Central memory CD8-positive, alpha-beta T cell (primary cell): ENCODE measurements around the gene GCAT.

Experiments used
- ATAC-seq: fragments of 150-1000 bp; cut with Tn5 transposase; replicated peaks from 2 replicates; pipeline ENCODE4 v1.10.0; 2022; ENCODE audit warnings: mild to moderate bottlenecking, moderate FRiP score, moderate number of reproducible peaks; ENCODE audit not compliant: poor library complexity, severe bottlenecking; ENCODE audit errors: extremely low read depth
- DNase-seq, 2 donors: peaks; one replicate each; pipeline ENCODE4 v3.0.0; 2021; ENCODE audit warnings: low spot score in 2 of 2
- H3K27ac Mint-ChIP-seq: one replicate; pipeline ENCODE4 v1.8.0; 2022; ENCODE audit warnings: low read depth, mild to moderate bottlenecking, moderate library complexity, mixed read lengths
- H3K27me3 Mint-ChIP-seq: one replicate; pipeline ENCODE4 v1.8.0; 2022; ENCODE audit warnings: mixed read lengths
- H3K36me3 Mint-ChIP-seq: one replicate; pipeline ENCODE4 v1.8.0; 2022; ENCODE audit warnings: mild to moderate bottlenecking, moderate library complexity, mixed read lengths; ENCODE audit not compliant: insufficient read depth
- H3K4me1 Mint-ChIP-seq: one replicate; pipeline ENCODE4 v1.8.0; 2022; ENCODE audit warnings: mixed read lengths
- H3K4me3 Mint-ChIP-seq: one replicate; pipeline ENCODE4 v1.8.0; 2022; ENCODE audit warnings: mild to moderate bottlenecking, moderate library complexity, mixed read lengths
- H3K9me3 Mint-ChIP-seq: one replicate; pipeline ENCODE4 v1.8.0; 2022; ENCODE audit warnings: mixed read lengths

Gene GCAT

DNA sequence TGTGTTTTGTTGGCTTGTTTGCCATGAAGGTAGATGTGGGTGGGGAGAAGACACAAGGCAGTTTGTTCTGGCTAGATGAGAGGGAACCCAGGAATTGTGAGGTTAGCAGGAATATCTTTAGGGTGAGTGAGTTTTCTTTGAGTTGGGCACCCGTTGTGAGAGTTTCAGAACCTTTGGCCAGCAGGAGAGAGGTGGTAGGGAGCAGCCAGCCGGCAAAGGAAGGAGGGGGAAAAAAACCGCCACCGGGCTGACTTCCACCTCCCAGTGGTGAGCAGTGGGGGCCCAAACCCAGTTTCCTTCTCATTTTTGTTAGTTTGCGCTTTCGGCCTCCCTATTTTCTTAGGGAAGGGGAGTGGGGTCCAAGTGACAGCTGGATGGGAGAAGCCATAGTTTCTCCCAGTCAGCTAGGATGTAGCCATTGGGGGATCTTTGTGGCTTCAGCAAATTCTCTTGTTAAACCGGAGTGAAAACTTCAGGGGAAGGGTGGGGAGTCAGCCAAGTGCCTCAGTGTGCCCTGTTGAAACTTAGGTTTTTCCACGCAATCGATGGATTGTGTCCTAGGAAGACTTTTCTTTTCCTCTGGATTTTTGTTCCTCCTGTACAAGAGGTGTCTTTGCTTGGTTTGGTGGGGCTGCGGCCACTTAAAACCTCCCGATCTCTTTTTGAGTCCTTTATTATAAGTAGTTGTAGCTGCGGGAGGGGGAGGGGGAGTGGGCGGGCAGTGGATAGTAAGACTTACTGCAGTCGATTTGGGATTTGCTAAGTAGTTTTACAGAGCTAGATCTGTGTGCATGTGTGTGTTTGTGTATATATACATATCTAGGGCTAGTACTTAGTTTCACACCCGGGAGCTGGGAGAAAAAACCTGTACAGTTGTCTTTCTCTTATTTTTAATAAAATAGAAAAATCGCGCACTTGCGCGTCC is 1.1 kb upstream of the GCAT start:
- DNase-seq (no peak), ATAC-seq (no peak)
- Mint-ChIP-seq H3K27me3 (peaks cover 64% of the 10 kb centered on the region), H3K27ac (no peak overlapping the region), H3K4me3 (peak overlapping the region; percentile 71), H3K9me3 (no peaks in the 10 kb centered on the region), H3K4me1 (peaks cover 39% of the 10 kb centered on the region), H3K36me3 (peaks cover 5% of the 10 kb centered on the region)

DNA sequence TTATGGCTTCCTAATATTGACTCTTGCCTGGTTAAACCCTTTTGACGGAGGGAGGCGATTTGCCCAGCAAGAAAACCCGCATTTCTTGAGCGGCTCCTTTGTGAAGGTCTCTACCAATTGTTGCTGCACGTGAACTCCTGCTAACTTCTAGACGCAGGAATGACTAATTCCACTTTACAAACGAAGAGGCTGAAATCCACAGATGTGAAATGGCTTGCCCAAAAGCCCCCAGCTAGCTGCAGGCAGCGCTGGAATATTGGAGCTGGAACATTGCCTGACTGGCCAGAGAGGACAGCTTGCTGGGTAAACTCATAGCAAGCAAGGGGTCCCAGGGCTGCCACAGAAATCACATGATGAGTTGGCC is 542 bp downstream of the GCAT start:
- no peak for DNase-seq
- Mint-ChIP-seq H3K9me3 (no peaks in the 10 kb centered on the region), H3K27ac (no peak overlapping the region), H3K27me3 (peaks cover 54% of the 10 kb centered on the region), H3K4me1 (peaks cover 31% of the 10 kb centered on the region), H3K4me3 (peak overlapping the region; percentile 61), H3K36me3 (peaks cover 5% of the 10 kb centered on the region)
- ATAC-seq = no peak

DNA sequence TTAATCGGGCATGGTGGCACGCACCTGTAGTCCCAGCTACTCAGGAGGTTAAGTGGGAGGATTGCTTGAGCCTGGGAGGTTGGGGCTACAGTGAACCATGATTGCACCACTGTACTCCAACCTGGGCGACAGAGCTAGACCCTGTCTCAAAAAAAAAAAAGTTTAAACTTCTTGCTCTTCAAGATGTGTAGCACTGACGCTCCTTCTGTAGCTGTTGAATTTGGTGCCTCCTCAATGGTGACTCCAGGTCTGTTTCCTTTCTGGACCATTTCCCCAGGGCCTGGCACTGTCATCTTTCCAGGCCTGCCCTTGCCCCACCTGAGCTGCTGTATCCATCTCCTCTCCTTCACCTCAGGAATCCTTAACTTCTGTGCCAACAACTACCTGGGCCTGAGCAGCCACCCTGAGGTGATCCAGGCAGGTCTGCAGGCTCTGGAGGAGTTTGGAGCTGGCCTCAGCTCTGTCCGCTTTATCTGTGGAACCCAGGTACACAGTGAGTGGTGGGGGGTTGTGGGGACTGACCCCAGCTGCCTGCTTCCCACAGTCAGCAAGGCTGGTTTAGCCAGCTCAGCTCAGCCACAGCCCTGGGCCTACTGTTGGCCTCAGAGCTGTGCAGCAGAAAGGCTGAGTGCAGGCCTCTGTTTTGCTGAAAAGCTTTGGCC is 2.1 kb downstream of the GCAT start:
- H3K36me3 Mint-ChIP-seq = peaks cover 9% of the 10 kb centered on the region
- H3K4me1 Mint-ChIP-seq = peaks cover 24% of the 10 kb centered on the region
- no peak overlapping the region for H3K4me3 Mint-ChIP-seq
- H3K9me3 Mint-ChIP-seq = no peaks in the 10 kb centered on the region
- H3K27ac Mint-ChIP-seq = no peak overlapping the region
- ATAC-seq (no peak), DNase-seq (no peak)
- peaks cover 40% of the 10 kb centered on the region for H3K27me3 Mint-ChIP-seq

DNA sequence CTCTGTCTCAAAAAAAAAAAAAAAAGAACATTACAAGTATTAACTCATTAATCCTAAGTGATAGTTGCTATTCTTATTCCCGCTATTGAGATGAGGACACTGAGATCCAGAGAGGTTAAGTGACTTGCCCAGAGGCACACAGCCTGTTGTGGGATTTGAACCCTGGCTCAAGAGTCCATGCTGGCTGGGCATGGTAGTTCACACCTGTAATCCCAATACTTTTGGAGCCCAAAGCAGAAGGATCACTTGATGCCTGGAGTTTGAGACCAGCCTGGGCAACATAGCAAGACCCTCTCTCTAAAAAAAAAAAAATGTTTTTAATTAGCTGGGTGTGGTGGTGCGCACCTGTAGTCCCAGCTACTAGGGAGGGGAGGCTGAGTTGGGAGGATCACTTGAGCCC is 4.1 kb downstream of the GCAT start:
- peaks cover 10% of the 10 kb centered on the region for H3K4me1 Mint-ChIP-seq
- no peak overlapping the region for H3K4me3 Mint-ChIP-seq
- H3K27ac Mint-ChIP-seq = no peak overlapping the region
- ATAC-seq (no peak), DNase-seq (no peak)
- no peaks in the 10 kb centered on the region for H3K9me3 Mint-ChIP-seq
- H3K27me3 Mint-ChIP-seq = peaks cover 31% of the 10 kb centered on the region
- H3K36me3 Mint-ChIP-seq = peaks cover 4% of the 10 kb centered on the region

DNA sequence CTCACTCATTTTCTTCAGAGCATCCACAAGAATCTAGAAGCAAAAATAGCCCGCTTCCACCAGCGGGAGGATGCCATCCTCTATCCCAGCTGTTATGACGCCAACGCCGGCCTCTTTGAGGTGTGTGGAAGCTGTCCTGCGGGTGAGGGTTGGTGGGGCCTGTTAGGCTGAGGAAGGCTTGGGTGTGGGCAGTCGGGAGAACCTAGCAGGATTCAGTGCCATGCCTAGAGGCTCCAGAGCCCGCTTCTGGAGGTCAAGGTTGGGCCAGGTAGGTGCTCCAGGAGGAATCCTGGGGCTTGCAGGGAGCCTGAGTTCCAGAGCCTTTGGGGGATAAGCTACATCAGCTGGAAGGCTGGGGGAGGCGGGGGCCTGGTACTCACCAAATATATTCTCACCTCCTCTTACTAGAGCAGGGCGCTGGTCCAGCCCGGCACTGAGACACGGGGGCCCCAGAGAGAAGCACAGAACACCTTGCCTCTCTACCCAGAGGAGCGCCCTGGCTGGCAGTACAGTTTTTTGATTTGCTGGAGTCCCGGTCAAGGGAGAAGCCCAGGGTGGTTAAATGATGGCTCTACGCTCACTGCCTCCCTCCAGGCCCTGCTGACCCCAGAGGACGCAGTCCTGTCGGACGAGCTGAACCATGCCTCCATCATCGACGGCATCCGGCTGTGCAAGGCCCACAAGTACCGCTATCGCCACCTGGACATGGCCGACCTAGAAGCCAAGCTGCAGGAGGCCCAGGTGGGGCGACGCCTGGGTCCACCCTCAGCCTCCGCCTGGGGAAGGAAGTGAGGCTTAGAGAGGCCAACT is 5.3 kb downstream of the GCAT start:
- Mint-ChIP-seq H3K36me3 (peaks cover 4% of the 10 kb centered on the region), H3K4me3 (no peak overlapping the region), H3K9me3 (no peaks in the 10 kb centered on the region), H3K4me1 (peaks cover 7% of the 10 kb centered on the region), H3K27ac (no peak overlapping the region), H3K27me3 (peaks cover 25% of the 10 kb centered on the region)
- ATAC-seq = no peak
- no peak for DNase-seq

DNA sequence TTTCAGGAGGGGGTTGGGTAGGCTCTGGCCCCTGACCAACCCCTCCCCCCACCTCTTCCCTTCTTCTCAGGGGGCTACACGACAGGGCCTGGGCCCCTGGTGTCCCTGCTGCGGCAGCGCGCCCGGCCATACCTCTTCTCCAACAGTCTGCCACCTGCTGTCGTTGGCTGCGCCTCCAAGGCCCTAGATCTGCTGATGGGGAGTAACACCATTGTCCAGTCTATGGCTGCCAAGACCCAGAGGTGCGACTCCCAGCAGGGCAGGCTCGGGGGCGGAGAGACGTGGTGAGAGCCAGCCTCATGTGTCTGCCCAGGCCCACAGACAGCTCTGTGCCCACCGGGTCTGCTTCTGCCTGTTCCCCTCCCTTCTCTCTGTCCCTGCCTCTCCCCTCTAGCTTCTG is 7.9 kb downstream of the GCAT start:
- no peaks in the 10 kb centered on the region for H3K4me1 Mint-ChIP-seq
- H3K27me3 Mint-ChIP-seq = peaks cover 10% of the 10 kb centered on the region
- H3K27ac Mint-ChIP-seq = no peak overlapping the region
- peaks cover 4% of the 10 kb centered on the region for H3K36me3 Mint-ChIP-seq
- H3K4me3 Mint-ChIP-seq = no peak overlapping the region
- ATAC-seq (no peak), DNase-seq (no peak)
- no peaks in the 10 kb centered on the region for H3K9me3 Mint-ChIP-seq

DNA sequence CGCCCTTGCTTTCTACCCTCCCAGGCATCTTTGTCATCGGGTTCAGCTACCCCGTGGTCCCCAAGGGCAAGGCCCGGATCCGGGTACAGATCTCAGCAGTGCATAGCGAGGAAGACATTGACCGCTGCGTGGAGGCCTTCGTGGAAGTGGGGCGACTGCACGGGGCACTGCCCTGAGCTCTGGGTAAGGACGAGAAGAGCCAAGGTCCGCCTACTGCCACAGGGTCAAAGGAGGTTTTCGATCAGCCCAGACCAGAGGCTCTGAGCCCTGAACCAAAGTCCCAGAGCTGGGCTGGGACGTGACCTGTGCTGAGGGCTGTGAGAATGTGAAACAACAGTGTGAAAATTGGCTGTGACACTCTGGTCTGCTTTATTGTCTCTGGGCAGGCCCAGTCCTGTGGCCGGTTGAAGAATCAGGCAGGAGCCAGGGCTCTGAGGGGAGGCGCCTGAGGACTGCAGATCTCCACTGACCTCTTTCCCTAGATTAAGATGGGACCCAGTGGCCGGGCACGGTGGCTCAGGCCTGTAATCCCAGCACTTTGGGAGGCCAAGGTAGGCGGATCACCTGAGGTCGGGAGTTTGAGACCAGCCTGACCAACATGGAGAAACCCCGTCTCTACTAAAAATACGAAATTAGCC is 8.9 kb downstream of the GCAT start:
- no peaks in the 10 kb centered on the region for H3K9me3 Mint-ChIP-seq
- no peak for DNase-seq
- H3K27me3 Mint-ChIP-seq = peaks cover 12% of the 10 kb centered on the region
- no peak overlapping the region for H3K4me3 Mint-ChIP-seq
- no peak overlapping the region for H3K27ac Mint-ChIP-seq
- no peaks in the 10 kb centered on the region for H3K4me1 Mint-ChIP-seq
- H3K36me3 Mint-ChIP-seq = peaks cover 4% of the 10 kb centered on the region
- no peak for ATAC-seq

DNA sequence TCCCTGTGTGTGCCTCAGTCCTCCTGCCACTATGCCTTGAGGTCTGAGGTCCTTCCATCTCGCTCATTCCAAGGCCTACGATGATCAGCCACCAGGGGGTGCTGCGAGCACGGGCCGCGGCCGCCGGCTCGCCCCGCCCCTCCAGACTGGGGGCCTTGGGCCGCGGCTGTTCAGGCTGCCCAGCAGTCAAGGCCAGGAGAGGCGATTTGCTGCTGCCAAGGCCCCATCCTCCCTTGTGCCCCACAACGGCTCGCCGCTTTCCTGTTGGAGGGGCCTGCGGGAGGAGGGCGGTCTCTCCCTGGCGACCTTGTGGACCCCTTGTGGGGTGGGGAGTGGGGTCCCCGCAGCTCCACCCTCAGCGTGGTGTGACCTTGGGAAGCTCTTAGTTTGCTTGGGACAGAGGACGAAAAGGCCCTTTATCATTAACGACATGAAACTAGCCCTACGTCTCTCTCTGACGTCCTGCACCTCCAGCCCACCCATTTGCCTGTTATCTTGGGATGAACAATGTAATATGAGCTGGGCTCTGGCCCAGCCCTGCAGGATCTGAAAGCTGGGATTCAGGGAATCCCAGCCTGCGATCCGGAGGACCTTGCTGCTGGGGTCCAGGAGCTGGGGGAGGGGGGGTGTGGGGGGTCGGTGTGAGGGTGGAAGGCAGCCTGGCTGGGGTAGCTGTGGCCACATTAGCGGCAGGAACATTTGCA is 10.1 kb downstream of the GCAT start:
- Mint-ChIP-seq H3K36me3 (peaks cover 4% of the 10 kb centered on the region), H3K27me3 (peaks cover 19% of the 10 kb centered on the region), H3K27ac (no peak overlapping the region), H3K4me1 (no peaks in the 10 kb centered on the region), H3K4me3 (peak overlapping the region; percentile 52), H3K9me3 (no peaks in the 10 kb centered on the region)
- DNase-seq (peak; percentile 61 to 78), ATAC-seq (peak; percentile 74)

DNA sequence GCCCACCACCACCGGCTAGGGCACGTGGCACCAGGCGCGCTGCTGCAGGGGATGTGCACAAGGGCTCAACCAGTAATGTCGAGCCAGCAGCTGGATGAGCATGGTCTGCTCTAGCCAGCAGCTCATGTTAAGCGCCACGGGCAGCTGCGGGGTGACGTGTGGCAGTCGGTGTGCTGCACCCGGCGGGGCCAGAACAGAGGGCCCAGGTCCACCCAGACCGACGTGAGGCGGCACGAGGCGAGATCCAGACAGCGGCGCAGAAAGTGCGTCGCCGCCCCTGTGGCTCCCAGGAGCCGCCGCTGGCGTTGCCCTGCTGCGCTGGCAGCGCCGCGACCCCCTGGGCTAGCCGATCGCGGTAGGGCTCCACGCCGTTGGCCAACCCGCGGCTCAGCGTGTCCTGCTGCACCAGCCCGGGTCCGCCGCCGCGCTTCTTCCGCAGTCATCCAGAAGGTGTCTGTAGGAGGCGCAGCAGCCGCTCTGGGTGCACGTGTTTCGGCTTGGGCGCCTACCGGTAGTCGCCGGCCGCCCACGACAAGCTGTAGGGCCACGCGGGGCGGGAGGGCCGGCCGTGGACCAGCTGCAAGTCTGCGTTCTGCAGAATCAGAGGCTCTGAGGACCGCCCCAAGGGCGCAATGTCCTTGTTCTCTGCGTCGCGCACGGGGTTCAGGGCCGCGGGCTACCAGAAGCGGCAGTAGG is 10.8 kb downstream of the GCAT start:
- Mint-ChIP-seq H3K4me3 (peak overlapping the region; percentile 36), H3K27ac (no peak overlapping the region), H3K9me3 (no peaks in the 10 kb centered on the region), H3K27me3 (peaks cover 19% of the 10 kb centered on the region), H3K36me3 (peaks cover 4% of the 10 kb centered on the region), H3K4me1 (no peaks in the 10 kb centered on the region)
- DNase-seq = peak; percentile 41 to 49
- ATAC-seq = peak; percentile 70

DNA sequence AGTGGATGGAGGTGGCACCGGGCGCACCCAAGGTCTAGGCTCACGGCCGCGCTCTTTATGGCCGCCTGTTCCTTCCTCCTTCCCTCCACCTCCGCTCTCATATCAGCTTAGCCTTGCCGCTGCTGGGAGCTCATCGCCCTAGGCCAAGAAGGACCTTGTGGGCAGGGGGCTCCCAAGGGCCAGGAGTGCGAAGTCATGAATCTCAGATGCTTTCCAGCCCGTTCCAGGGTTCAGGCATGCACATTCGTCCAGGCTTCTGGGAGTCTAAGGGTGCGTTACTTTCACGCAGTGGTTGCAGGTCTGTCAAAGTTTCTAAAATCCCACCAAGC is 11.3 kb downstream of the GCAT start:
- no peak for ATAC-seq
- peaks cover 19% of the 10 kb centered on the region for H3K27me3 Mint-ChIP-seq
- no peak for DNase-seq
- H3K4me3 Mint-ChIP-seq = peak overlapping the region; percentile 36
- H3K27ac Mint-ChIP-seq = no peak overlapping the region
- peaks cover 4% of the 10 kb centered on the region for H3K36me3 Mint-ChIP-seq
- H3K9me3 Mint-ChIP-seq = no peaks in the 10 kb centered on the region
- H3K4me1 Mint-ChIP-seq = no peaks in the 10 kb centered on the region

DNA sequence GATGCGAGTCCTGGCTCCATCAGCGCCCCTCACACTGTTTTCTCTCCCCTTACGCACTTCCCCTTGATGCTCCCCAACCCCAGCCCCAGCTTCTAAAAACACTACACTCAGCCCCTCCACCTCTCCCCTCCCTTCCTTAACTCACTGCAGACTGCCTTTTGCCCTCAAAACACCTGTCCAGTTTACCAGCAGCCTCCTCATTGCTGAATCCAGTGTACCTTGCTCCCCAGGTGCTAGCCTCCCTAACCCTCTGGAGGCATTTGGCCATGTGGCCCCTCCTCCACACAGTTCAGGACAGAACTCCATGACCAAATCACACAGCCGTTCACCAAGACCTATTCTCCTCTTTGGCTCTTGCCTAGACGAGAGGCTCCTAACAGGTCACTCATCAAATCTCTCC is 12.6 kb downstream of the GCAT start:
- Mint-ChIP-seq H3K4me1 (no peaks in the 10 kb centered on the region), H3K27ac (no peak overlapping the region), H3K27me3 (peaks cover 19% of the 10 kb centered on the region), H3K9me3 (no peaks in the 10 kb centered on the region), H3K36me3 (no peaks in the 10 kb centered on the region), H3K4me3 (no peak overlapping the region)
- ATAC-seq (no peak), DNase-seq (no peak)
